HepG2 (cell line): Measurements from ENCODE around the gene FOCAD. TPM values are rescaled to one million over a fixed set of nuclear protein-coding genes. Genes with fewer than 3 reads are reported as not detected.

Experiments used
- ATAC-seq: fragments of 200-7000 bp; cut with Tn5 transposase; 3 replicates; pipeline ENCODE4 v1.9.1; 2020; ENCODE audit warnings: mild to moderate bottlenecking, moderate library complexity
- BruUV-seq: library from RNA; stranded (reverse); fragments of 400-500 nt; replicated peaks from 2 replicates; lab custom pipeline; 2021; lab: Mats Ljungman, UMichigan
- CTCF ChIA-PET: fragments of 300-600 bp; formaldehyde crosslinking; extraction: SDS; loops from one replicate; lab custom pipeline; 2021; ENCODE audit warnings: low total read pairs, inconsistent platforms, low intra/inter-chr PET ratio; lab: Yijun Ruan, JAX
- POLR2A ChIA-PET: fragments of 350-600 bp; sonication (Branson Sonifier 250); formaldehyde crosslinking; loops from one replicate; lab custom pipeline; 2020; ENCODE audit warnings: antibody characterized with exemption, inconsistent platforms; lab: Yijun Ruan, JAX
- DNase-seq: peaks from one replicate; pipeline ENCODE4 v3.0.0-alpha.2; 2015; ENCODE audit warnings: low spot score
- FAIRE-seq: peaks from 3 replicates; lab custom pipeline; 2011; peaks lifted over from hg19 to GRCh38; lab: Jason Lieb, UNC
- H2AFZ ChIP-seq: one replicate; pipeline ENCODE4 v1.6.1; 2011; ENCODE audit warnings: low read length, inconsistent platforms
- H3K27ac ChIP-seq: fragments of 300-600 bp; 3 replicates; pipeline ENCODE4 v1.8.0; 2011; ENCODE audit warnings: mixed run types, mild to moderate bottlenecking, mixed read lengths, low read length, inconsistent platforms; ENCODE audit not compliant: insufficient read depth; ENCODE audit errors: extremely low read length
- H3K27me3 ChIP-seq, 2 experiments: fragments of 200-600 bp in 1 of 2; 2 replicates in 1 of 2; 3 replicates in 1 of 2; pipeline versions ENCODE4 v1.6.0 to v1.8.0; 2011; ENCODE audit warnings: low read length in 2 of 2, mild to moderate bottlenecking in 2 of 2, moderate library complexity in 2 of 2, inconsistent platforms in 1 of 2; ENCODE audit not compliant: insufficient read depth in 2 of 2, control insufficient read depth in 1 of 2
- H3K36me3 ChIP-seq, 2 experiments: fragments of 200-600 bp in 1 of 2; replicated peaks in 1 of 2; 2 replicates in 1 of 2; 3 replicates in 1 of 2; pipeline versions ENCODE4 v1.5.1 to v1.8.0; 2011; ENCODE audit warnings: low read length in 2 of 2, inconsistent platforms in 1 of 2; ENCODE audit not compliant: insufficient read depth in 2 of 2, control insufficient read depth in 1 of 2
- H3K4me1 ChIP-seq: 2 replicates; pipeline ENCODE4 v1.5.1; 2012; ENCODE audit warnings: low read length, inconsistent platforms; ENCODE audit not compliant: insufficient read depth
- H3K4me2 ChIP-seq: 2 replicates; pipeline ENCODE4 v1.6.0; 2011; ENCODE audit warnings: low read depth, low read length, inconsistent platforms
- H3K4me3 ChIP-seq, 3 experiments: fragments of 200-600 bp in 1 of 3; sonication (generic), shearing (Covaris generic) in 1 of 3; replicated peaks in 1 of 3; 2 replicates each; pipeline ENCODE4 v1.5.1; 2011 to 2016; ENCODE audit warnings: low read length in 3 of 3, inconsistent platforms in 2 of 3, low read depth in 2 of 3, mild to moderate bottlenecking in 2 of 3, control low read depth in 1 of 3, mixed read lengths in 1 of 3; ENCODE audit not compliant: insufficient read depth in 1 of 3
- H3K79me2 ChIP-seq: one replicate; pipeline ENCODE4 v1.6.1; 2011; ENCODE audit warnings: low read length, inconsistent platforms; ENCODE audit not compliant: insufficient read depth
- H3K9ac ChIP-seq: 2 replicates; pipeline ENCODE4 v1.6.0; 2011; ENCODE audit warnings: mild to moderate bottlenecking, low read depth, low read length, inconsistent platforms; ENCODE audit not compliant: insufficient read depth
- H3K9me3 ChIP-seq: 2 replicates; pipeline ENCODE4 v1.5.1; 2012; ENCODE audit warnings: mild to moderate bottlenecking, low read length
- H4K20me1 ChIP-seq: 2 replicates; pipeline ENCODE4 v1.6.0; 2011; ENCODE audit warnings: inconsistent platforms, mild to moderate bottlenecking, low read length, moderate library complexity; ENCODE audit not compliant: insufficient read depth
- CREB1 ChIP-seq, 2 experiments: fragments of 450-650 bp in 1 of 2; IDR thresholded peaks; 2 replicates each; pipeline ENCODE4 v1.6.1; 2016 to 2017; ENCODE audit warnings: control low read depth in 1 of 2, mild to moderate bottlenecking in 1 of 2, missing compliant biosample characterization in 1 of 2, missing genetic modification characterization in 1 of 2
- ERF ChIP-seq: IDR thresholded peaks from 2 replicates; pipeline ENCODE4 v1.6.1; 2018; ENCODE audit warnings: missing biosample characterization, missing genetic modification reagents
- FOXM1 ChIP-seq: sonication (generic); formaldehyde crosslinking; IDR thresholded peaks from 2 replicates; pipeline ENCODE4 v1.5.0; 2020; ENCODE audit warnings: missing genetic modification reagents
- HMGA1 ChIP-seq: sonication (generic); formaldehyde crosslinking; conservative IDR thresholded peaks from 2 replicates; pipeline ENCODE4 v1.4.0; 2020; ENCODE audit warnings: missing genetic modification reagents
- HNF4A ChIP-seq: sonication (generic); formaldehyde crosslinking; IDR thresholded peaks from 2 replicates; pipeline ENCODE4 v1.4.0; 2020; ENCODE audit warnings: missing genetic modification reagents
- NR1H2 ChIP-seq: sonication (generic); formaldehyde crosslinking; IDR thresholded peaks from 2 replicates; pipeline ENCODE4 v1.8.1; 2022; ENCODE audit warnings: low read depth, missing genetic modification reagents, borderline replicate concordance
- PRMT3 ChIP-seq: sonication (generic); formaldehyde crosslinking; IDR thresholded peaks from 2 replicates; pipeline ENCODE4 v1.8.1; 2022; ENCODE audit warnings: low read depth, mild to moderate bottlenecking, moderate library complexity, missing genetic modification reagents, borderline replicate concordance
- SAFB2 ChIP-seq: sonication (generic); formaldehyde crosslinking; IDR thresholded peaks from 2 replicates; pipeline ENCODE4 v1.5.1; 2020; ENCODE audit warnings: missing genetic modification reagents, low read depth, mild to moderate bottlenecking, borderline replicate concordance
- SNAI1 ChIP-seq: sonication (generic); formaldehyde crosslinking; IDR thresholded peaks from 2 replicates; pipeline ENCODE4 v1.5.0; 2020; ENCODE audit warnings: mild to moderate bottlenecking, missing genetic modification reagents, borderline replicate concordance
- SP140L ChIP-seq: sonication (generic); formaldehyde crosslinking; IDR thresholded peaks from 2 replicates; pipeline ENCODE4 v1.4.0; 2020; ENCODE audit warnings: missing genetic modification reagents, borderline replicate concordance
- ZBTB43 ChIP-seq: sonication (generic); formaldehyde crosslinking; conservative IDR thresholded peaks from 2 replicates; pipeline ENCODE4 v1.4.0; 2020; ENCODE audit warnings: missing genetic modification reagents
- ZMYM4 ChIP-seq: sonication (generic); formaldehyde crosslinking; IDR thresholded peaks from 2 replicates; pipeline ENCODE4 v1.8.1; 2023; ENCODE audit warnings: mild to moderate bottlenecking, missing genetic modification reagents
- ZNF224 ChIP-seq: sonication (generic); formaldehyde crosslinking; IDR thresholded peaks from 2 replicates; pipeline ENCODE4 v1.5.0; 2020; ENCODE audit warnings: mild to moderate bottlenecking, missing genetic modification reagents
- ZNF343 ChIP-seq: sonication (generic); formaldehyde crosslinking; IDR thresholded peaks from 2 replicates; pipeline ENCODE4 v1.4.0; 2020; ENCODE audit warnings: mild to moderate bottlenecking, missing genetic modification reagents
- ZNF652 ChIP-seq: IDR thresholded peaks from 2 replicates; pipeline ENCODE4 v1.6.1; 2016; ENCODE audit warnings: low read depth, borderline replicate concordance
- ZNF841 ChIP-seq: sonication (generic); formaldehyde crosslinking; IDR thresholded peaks from 2 replicates; pipeline ENCODE4 v1.8.1; 2023; ENCODE audit warnings: missing genetic modification reagents, borderline replicate concordance
- in situ Hi-C: cut with HindIII; loops from 2 replicates; pipeline ENCODE4 v1.10.0; 2017; ENCODE audit warnings: low pct_unique_long_range_greater_than_20kb; ENCODE audit not compliant: extremely low pct_ligation_motif_present
- intact Hi-C: fragments of 100-400 bp; cut with micrococcal nuclease; formaldehyde crosslinking; loops from one replicate; pipeline ENCODE4 v1.10.0; 2022; ENCODE audit not compliant: unreplicated experiment
- polyA plus RNA-seq, 8 experiments: library from polyadenylated mRNA; depleted of rRNA in 3 of 8; stranded (reverse) in 7 of 8; unstranded in 1 of 8; fragments of >200 nt; fragmentation: Illumina TruSeq in 4 of 8; extraction: Trizol in 4 of 8; gene quantifications; 2 replicates each; pipeline versions ENCODE4 v1.2.1 to v1.2.3, GENCODE V29; 2011 to 2016; ENCODE audit warnings: low read depth in 4 of 8, missing spikeins in 1 of 8, mixed read lengths in 1 of 8; ENCODE audit not compliant: insufficient read depth in 1 of 8
- total RNA-seq, 5 experiments: library from RNA; depleted of rRNA; stranded (reverse); fragments of >200 nt; fragmentation: Illumina TruSeq; extraction: Trizol; gene quantifications; 2 replicates each; pipeline ENCODE4 v1.2.3, GENCODE V29; 2016; ENCODE audit warnings: low read depth in 1 of 5
- TF ChIP-seq, protein P1 (sequence below): sonication (generic); formaldehyde crosslinking; IDR thresholded peaks from 2 replicates; pipeline ENCODE4 v1.8.1; 2023; ENCODE audit warnings: mild to moderate bottlenecking, moderate library complexity, missing genetic modification reagents
- TF ChIP-seq, protein P2 (sequence below): sonication (generic); formaldehyde crosslinking; IDR thresholded peaks from 2 replicates; pipeline ENCODE4 v1.8.0; 2022; ENCODE audit warnings: missing genetic modification reagents, mild to moderate bottlenecking, borderline replicate concordance

FOCAD gene
- total and polyA plus RNA-seq, 2 of the 13 experiments (the other 11 are each of a cell fraction or from before 2014, with no cell fraction given) = 18.0 to 31.1 TPM

DNA sequence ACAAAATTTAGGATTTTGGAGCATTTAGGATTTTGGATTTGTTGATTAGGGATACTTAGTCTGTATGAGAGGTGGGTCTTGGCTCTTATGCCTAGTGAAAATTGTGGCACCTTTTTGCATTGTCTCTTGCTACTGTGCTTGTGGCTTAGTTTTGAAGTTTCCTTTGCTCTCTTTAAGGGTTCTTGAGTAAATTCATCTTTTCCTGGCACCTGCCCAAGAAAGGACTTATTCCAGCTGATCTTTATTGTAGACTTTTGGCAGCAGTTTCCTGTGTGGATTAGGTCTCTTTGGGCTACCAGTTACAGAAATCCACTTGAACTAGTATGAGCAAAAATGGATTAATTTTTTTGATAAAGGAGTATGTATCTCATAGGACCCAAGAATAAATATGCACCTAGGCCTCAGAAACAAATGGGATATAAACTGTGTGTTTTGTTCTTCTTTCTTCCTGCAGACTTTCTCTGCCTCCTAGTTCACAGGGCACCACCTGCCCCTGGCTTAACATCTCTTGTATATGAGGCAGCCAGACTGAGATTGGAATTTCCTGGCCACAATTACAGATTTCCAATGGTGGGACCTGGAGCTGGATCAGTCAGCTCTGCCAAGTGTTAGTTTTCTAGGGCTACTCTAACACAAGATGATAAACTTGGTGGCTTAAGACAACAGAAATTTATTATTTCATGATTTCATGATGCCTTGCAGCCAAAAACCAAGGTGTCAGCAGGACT is 44.6 kb downstream of the FOCAD start:
- H3K27ac ChIP-seq = no peak overlapping the region
- H4K20me1 ChIP-seq = no peaks in the 10 kb centered on the region
- DNase-seq (no peak), FAIRE-seq (no peak), ATAC-seq (no peak)
- no TSS peak for BruUV-seq
- H3K79me2 ChIP-seq = no peaks in the 10 kb centered on the region
- H3K9me3 ChIP-seq = no peaks in the 10 kb centered on the region
- H3K4me3 ChIP-seq = no peak overlapping the region
- no peaks in the 10 kb centered on the region for H3K27me3 ChIP-seq
- no peaks in the 10 kb centered on the region for H3K4me1 ChIP-seq
- intact Hi-C loops (no loop called here), in situ Hi-C loops (no loop called here)
- CTCF ChIA-PET = no interaction called here
- POLR2A ChIA-PET = no interaction called here
- H3K9ac ChIP-seq = no peak overlapping the region
- no peak overlapping the region for H3K4me2 ChIP-seq
- 0 out of 5 replicates have a peak, but pooled peaks cover 0 to 3% of the 10 kb centered on the region in 2 experiments for H3K36me3 ChIP-seq
- H2AFZ ChIP-seq = no peak overlapping the region
- TF ChIP-seq SAFB2 (CRISPR knock-in tag) (no peak), ZBTB43 (CRISPR knock-in tag) (no peak), ZNF224 (CRISPR knock-in tag) (no peak), NR1H2 (CRISPR knock-in tag) (no peak), FOXM1 (CRISPR knock-in tag) (no peak), ZNF841 (CRISPR knock-in tag) (no peak), HMGA1 (no peak), ERF (no peak), ZNF343 (no peak), SP140L (CRISPR knock-in tag) (no peak), CREB1 (IDR thresholded peaks at IDR 0.05) (no peak), CREB1 (CRISPR knock-in tag; IDR thresholded peaks at IDR 0.05) (no peak), PRMT3 (CRISPR knock-in tag) (no peak), HNF4A (CRISPR knock-in tag) (no peak), SNAI1 (no peak), ZNF652 (CRISPR knock-in tag) (no peak), ZMYM4 (CRISPR knock-in tag) (no peak)
- TF ChIP-seq, protein P1, sequence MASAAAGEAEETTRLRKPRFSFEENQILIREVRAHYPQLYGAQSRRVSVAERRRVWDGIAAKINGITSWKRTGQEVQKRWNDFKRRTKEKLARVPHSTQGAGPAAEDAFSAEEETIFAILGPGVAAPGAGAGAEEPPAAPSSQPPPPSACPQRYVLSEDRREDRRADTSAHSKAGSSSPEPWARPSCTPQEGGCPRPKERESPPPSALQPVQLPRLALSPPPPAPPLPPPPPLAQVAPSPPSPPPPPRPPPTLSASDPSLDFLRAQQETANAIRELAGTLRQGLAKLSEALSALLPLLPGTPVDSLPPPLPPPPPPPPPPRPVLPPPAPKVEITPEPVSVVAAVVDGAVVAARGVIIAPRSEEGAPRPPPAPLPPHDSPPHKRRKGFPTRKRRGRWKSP (CRISPR knock-in tag) = no peak
- TF ChIP-seq, protein P2, sequence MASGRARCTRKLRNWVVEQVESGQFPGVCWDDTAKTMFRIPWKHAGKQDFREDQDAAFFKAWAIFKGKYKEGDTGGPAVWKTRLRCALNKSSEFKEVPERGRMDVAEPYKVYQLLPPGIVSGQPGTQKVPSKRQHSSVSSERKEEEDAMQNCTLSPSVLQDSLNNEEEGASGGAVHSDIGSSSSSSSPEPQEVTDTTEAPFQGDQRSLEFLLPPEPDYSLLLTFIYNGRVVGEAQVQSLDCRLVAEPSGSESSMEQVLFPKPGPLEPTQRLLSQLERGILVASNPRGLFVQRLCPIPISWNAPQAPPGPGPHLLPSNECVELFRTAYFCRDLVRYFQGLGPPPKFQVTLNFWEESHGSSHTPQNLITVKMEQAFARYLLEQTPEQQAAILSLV = no peak
